Gastroesophageal sphincter (tissue), 3 donors: Measurements from ENCODE around the gene RBM47.

Experiments used
- EP300 ChIP-seq: sonication (generic); formaldehyde crosslinking; IDR thresholded peaks from one replicate; pipeline ENCODE4 v1.6.1; 2017; ENCODE audit warnings: antibody characterized with exemption, mild to moderate bottlenecking
- TF ChIP-seq, protein P1 (sequence below), 4 experiments: fragments of 200-600 bp in 2 of 4; fragments of 450-650 bp in 2 of 4; sonication (generic) in 1 of 4; IDR thresholded peaks; one replicate each; pipeline ENCODE4 v1.5.1; 2017 to 2019; ENCODE audit warnings: antibody characterized with exemption in 4 of 4, mild to moderate bottlenecking in 2 of 4, moderate library complexity in 2 of 4

- TF ChIP-seq, protein P1, sequence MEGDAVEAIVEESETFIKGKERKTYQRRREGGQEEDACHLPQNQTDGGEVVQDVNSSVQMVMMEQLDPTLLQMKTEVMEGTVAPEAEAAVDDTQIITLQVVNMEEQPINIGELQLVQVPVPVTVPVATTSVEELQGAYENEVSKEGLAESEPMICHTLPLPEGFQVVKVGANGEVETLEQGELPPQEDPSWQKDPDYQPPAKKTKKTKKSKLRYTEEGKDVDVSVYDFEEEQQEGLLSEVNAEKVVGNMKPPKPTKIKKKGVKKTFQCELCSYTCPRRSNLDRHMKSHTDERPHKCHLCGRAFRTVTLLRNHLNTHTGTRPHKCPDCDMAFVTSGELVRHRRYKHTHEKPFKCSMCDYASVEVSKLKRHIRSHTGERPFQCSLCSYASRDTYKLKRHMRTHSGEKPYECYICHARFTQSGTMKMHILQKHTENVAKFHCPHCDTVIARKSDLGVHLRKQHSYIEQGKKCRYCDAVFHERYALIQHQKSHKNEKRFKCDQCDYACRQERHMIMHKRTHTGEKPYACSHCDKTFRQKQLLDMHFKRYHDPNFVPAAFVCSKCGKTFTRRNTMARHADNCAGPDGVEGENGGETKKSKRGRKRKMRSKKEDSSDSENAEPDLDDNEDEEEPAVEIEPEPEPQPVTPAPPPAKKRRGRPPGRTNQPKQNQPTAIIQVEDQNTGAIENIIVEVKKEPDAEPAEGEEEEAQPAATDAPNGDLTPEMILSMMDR (IDR thresholded peaks at IDR 0.05), result no peak
- no peak for TF ChIP-seq EP300
These were observed 157.7 kb downstream of the RBM47 start for GRCh38 chr4:40471923-40472322.
